ENCODE results near the gene CLDN12.

DNA sequence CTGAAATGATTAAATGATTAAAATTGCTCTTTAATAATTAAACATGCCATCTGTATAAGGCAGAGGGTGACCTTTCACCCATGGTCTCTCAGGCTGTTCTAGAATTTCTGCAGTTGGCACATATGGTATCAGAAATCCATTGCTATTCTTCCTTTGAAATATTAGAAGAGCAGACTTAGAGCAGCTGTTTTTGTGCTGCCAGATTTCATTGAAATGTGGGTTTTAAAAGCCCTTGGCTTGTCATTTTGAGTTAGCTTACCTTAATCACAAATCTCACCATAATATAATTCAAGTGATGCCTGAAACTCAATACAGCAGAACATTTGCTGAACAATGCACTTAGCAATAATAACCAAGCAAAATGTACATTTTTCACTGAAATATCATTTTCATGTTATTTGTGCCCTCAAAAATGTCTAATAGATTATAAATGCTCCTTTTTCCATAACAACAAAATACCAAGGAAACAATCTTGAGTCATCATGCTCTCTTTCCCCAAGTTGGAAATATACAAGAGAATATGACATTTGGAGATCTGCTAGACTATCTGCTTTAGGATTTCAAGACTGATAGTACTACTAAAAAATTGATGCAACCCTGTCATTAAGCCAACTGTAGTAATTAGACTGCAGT is 50.1 kb downstream of the CLDN12 start:
- TF ChIP-seq, protein P1, sequence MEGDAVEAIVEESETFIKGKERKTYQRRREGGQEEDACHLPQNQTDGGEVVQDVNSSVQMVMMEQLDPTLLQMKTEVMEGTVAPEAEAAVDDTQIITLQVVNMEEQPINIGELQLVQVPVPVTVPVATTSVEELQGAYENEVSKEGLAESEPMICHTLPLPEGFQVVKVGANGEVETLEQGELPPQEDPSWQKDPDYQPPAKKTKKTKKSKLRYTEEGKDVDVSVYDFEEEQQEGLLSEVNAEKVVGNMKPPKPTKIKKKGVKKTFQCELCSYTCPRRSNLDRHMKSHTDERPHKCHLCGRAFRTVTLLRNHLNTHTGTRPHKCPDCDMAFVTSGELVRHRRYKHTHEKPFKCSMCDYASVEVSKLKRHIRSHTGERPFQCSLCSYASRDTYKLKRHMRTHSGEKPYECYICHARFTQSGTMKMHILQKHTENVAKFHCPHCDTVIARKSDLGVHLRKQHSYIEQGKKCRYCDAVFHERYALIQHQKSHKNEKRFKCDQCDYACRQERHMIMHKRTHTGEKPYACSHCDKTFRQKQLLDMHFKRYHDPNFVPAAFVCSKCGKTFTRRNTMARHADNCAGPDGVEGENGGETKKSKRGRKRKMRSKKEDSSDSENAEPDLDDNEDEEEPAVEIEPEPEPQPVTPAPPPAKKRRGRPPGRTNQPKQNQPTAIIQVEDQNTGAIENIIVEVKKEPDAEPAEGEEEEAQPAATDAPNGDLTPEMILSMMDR (IDR thresholded peaks at IDR 0.05; ENCODE audit: low read depth, low read length), result no peak
- no peak for TF ChIP-seq POLR2A (IDR thresholded peaks at IDR 0.05; ENCODE audit: extremely low read depth, insufficient read length)

Data from NB4 (cell line).